Measurements from ENCODE around the gene CELA3B.
"Not testable (repeated sequence)": the region's sequence is repeated elsewhere in the genome, so short reads cannot be mapped to it uniquely, and the experiment has no call there.

CELA3B gene

GRCh38 chr1:22002461-22002860 lies 25.6 kb downstream of the CELA3B start:
- not testable (repeated sequence) for H2AK5ac ChIP-seq (ENCODE audit: low read depth, low read length); H2BK15ac ChIP-seq (ENCODE audit: low read length); H2BK12ac ChIP-seq (ENCODE audit: low read length); H3K4me1 ChIP-seq (ENCODE audit: control insufficient read depth in 2 of 2, insufficient read depth in 1 of 2, low read depth in 1 of 2, low read length in 2 of 2); H3K27ac ChIP-seq (replicated peaks; ENCODE audit: low read length); H3K4me3 ChIP-seq (ENCODE audit: low read length in 2 of 2); H3K36me3 ChIP-seq (replicated peaks in 1 of 2; ENCODE audit: control insufficient read depth in 2 of 2, insufficient read depth in 2 of 2, low read length in 2 of 2); H3K4ac ChIP-seq (ENCODE audit: low read length); H3K23ac ChIP-seq (ENCODE audit: low read depth, low read length, poor library complexity); H2BK120ac ChIP-seq (ENCODE audit: low read depth, low read length); H4K8ac ChIP-seq (ENCODE audit: low read depth, low read length); H2BK5ac ChIP-seq (ENCODE audit: low read length); DNase-seq (ENCODE audit: low spot score); H4K91ac ChIP-seq (ENCODE audit: low read depth, low read length, poor library complexity); H3K14ac ChIP-seq (ENCODE audit: low read length); H3K18ac ChIP-seq (ENCODE audit: low read length); H3K9me3 ChIP-seq (replicated peaks in 1 of 2; ENCODE audit: control insufficient read depth in 2 of 2, insufficient read depth in 1 of 2, low read depth in 1 of 2, low read length in 2 of 2); H3K79me1 ChIP-seq (ENCODE audit: low read depth, low read length); H3K4me2 ChIP-seq (ENCODE audit: insufficient read depth, low read length, poor library complexity, severe bottlenecking); H3K27me3 ChIP-seq (ENCODE audit: control insufficient read depth in 3 of 3, insufficient read depth in 3 of 3, low read depth in 1 of 3, low read length in 3 of 3); H2AFZ ChIP-seq (ENCODE audit: low read length); H3K9ac ChIP-seq (ENCODE audit: low read depth, low read length, poor library complexity)
- WGBS, 2 donors (ENCODE audit: extremely low coverage in 2 of 2, insufficient read length in 2 of 2, insufficient replicate concordance in 1 of 2), result no CpG with 5 or more reads among the region's 5 CpGs

DNA sequence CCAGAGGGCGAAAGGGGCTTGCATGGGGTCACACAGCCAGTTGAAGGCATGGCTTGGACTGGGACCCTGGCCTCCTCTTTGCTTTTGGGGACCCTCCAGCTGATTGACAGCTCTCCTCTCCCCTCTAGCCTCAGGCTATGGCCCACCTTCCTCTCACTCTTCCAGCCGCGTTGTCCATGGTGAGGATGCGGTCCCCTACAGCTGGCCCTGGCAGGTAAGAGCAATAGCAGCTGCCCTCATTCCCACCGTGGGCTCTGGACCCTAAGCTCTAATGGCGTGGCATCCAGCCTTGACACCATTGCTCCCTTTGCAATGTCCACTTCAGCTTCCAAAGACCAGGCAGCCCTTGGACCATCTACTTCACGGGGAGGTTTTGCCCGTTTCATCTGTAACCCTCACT lies 26.1 kb downstream of the CELA3B start:
- no CpG with 5 or more reads among the region's 8 CpGs for WGBS, 2 donors (ENCODE audit: extremely low coverage in 2 of 2, insufficient read length in 2 of 2, insufficient replicate concordance in 1 of 2)

GRCh38 chr1:22003959-22004358 lies 27.1 kb downstream of the CELA3B start:
- not testable (repeated sequence) for H2BK12ac ChIP-seq (ENCODE audit: low read length); H3K4ac ChIP-seq (ENCODE audit: low read length); DNase-seq (ENCODE audit: low spot score); H3K27me3 ChIP-seq (ENCODE audit: control insufficient read depth in 3 of 3, insufficient read depth in 3 of 3, low read depth in 1 of 3, low read length in 3 of 3); H2AFZ ChIP-seq (ENCODE audit: low read length); H3K9me3 ChIP-seq (replicated peaks in 1 of 2; ENCODE audit: control insufficient read depth in 2 of 2, insufficient read depth in 1 of 2, low read depth in 1 of 2, low read length in 2 of 2); H3K79me1 ChIP-seq (ENCODE audit: low read depth, low read length); H2BK15ac ChIP-seq (ENCODE audit: low read length); H3K14ac ChIP-seq (ENCODE audit: low read length); H3K23ac ChIP-seq (ENCODE audit: low read depth, low read length, poor library complexity); H3K4me1 ChIP-seq (ENCODE audit: control insufficient read depth in 2 of 2, insufficient read depth in 1 of 2, low read depth in 1 of 2, low read length in 2 of 2); H4K91ac ChIP-seq (ENCODE audit: low read depth, low read length, poor library complexity); H3K4me2 ChIP-seq (ENCODE audit: insufficient read depth, low read length, poor library complexity, severe bottlenecking); H3K27ac ChIP-seq (replicated peaks; ENCODE audit: low read length); H3K18ac ChIP-seq (ENCODE audit: low read length); H2AK5ac ChIP-seq (ENCODE audit: low read depth, low read length); H2BK5ac ChIP-seq (ENCODE audit: low read length); H2BK120ac ChIP-seq (ENCODE audit: low read depth, low read length); H3K36me3 ChIP-seq (replicated peaks in 1 of 2; ENCODE audit: control insufficient read depth in 2 of 2, insufficient read depth in 2 of 2, low read length in 2 of 2); H3K9ac ChIP-seq (ENCODE audit: low read depth, low read length, poor library complexity); H4K8ac ChIP-seq (ENCODE audit: low read depth, low read length); H3K4me3 ChIP-seq (ENCODE audit: low read length in 2 of 2)
- no CpG with 5 or more reads among the region's 3 CpGs for WGBS, 2 donors (ENCODE audit: extremely low coverage in 2 of 2, insufficient read length in 2 of 2, insufficient replicate concordance in 1 of 2)

More for the DNA sequence above, 26.1 kb downstream of the CELA3B start:
- not testable (repeated sequence) for H4K91ac ChIP-seq (ENCODE audit: low read depth, low read length, poor library complexity); H3K9ac ChIP-seq (ENCODE audit: low read depth, low read length, poor library complexity); H2BK12ac ChIP-seq (ENCODE audit: low read length); H2BK5ac ChIP-seq (ENCODE audit: low read length); H2BK120ac ChIP-seq (ENCODE audit: low read depth, low read length); H3K4me2 ChIP-seq (ENCODE audit: insufficient read depth, low read length, poor library complexity, severe bottlenecking); H3K27me3 ChIP-seq (ENCODE audit: control insufficient read depth in 3 of 3, insufficient read depth in 3 of 3, low read depth in 1 of 3, low read length in 3 of 3); H3K9me3 ChIP-seq (replicated peaks in 1 of 2; ENCODE audit: control insufficient read depth in 2 of 2, insufficient read depth in 1 of 2, low read depth in 1 of 2, low read length in 2 of 2); H2BK15ac ChIP-seq (ENCODE audit: low read length); H3K18ac ChIP-seq (ENCODE audit: low read length); H3K36me3 ChIP-seq (replicated peaks in 1 of 2; ENCODE audit: control insufficient read depth in 2 of 2, insufficient read depth in 2 of 2, low read length in 2 of 2); H3K27ac ChIP-seq (replicated peaks; ENCODE audit: low read length); H2AFZ ChIP-seq (ENCODE audit: low read length); DNase-seq (ENCODE audit: low spot score); H3K23ac ChIP-seq (ENCODE audit: low read depth, low read length, poor library complexity); H3K4ac ChIP-seq (ENCODE audit: low read length); H4K8ac ChIP-seq (ENCODE audit: low read depth, low read length); H3K4me1 ChIP-seq (ENCODE audit: control insufficient read depth in 2 of 2, insufficient read depth in 1 of 2, low read depth in 1 of 2, low read length in 2 of 2); H3K79me1 ChIP-seq (ENCODE audit: low read depth, low read length); H3K14ac ChIP-seq (ENCODE audit: low read length); H3K4me3 ChIP-seq (ENCODE audit: low read length in 2 of 2); H2AK5ac ChIP-seq (ENCODE audit: low read depth, low read length)

DNA sequence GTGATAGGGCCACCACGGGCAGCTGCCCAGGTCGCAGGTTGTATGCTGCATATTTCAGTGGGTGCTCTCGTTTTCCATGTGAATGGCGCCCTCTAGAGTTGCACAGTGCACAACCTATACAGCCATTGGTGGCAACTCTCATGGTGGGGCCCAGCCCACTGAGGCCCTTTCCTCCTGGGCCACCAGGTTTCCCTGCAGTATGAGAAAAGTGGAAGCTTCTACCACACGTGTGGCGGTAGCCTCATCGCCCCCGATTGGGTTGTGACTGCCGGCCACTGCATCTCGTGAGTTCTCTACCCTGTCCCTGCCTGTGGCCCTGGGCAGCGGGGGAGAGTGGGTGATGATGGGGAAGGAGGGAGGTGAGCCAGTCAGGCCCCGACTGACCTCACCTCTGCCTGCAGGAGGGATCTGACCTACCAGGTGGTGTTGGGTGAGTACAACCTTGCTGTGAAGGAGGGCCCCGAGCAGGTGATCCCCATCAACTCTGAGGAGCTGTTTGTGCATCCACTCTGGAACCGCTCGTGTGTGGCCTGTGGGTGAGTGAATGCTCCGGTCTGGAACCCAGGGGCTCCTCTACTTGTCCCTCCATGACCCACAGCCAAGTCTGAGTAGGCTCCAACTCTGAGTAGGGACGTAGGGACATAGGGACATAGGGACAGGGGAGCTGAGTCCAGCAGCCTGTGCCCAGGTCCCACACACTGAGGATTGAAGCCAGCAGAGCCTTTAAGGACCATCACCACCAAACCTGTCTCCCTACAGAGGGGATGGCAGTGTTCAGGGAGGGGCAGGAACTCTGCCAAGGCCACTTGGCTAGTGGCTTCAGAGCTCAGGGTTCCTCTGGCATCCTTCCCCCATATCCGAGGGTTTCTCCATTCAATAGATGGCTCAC lies 28.7 kb downstream of the CELA3B start:
- not testable (repeated sequence) for H2BK5ac ChIP-seq (ENCODE audit: low read length); H3K4me2 ChIP-seq (ENCODE audit: insufficient read depth, low read length, poor library complexity, severe bottlenecking); H2BK15ac ChIP-seq (ENCODE audit: low read length); H3K27ac ChIP-seq (replicated peaks; ENCODE audit: low read length); H4K8ac ChIP-seq (ENCODE audit: low read depth, low read length); H3K14ac ChIP-seq (ENCODE audit: low read length); H3K9ac ChIP-seq (ENCODE audit: low read depth, low read length, poor library complexity); H3K4ac ChIP-seq (ENCODE audit: low read length); H2BK120ac ChIP-seq (ENCODE audit: low read depth, low read length); H3K27me3 ChIP-seq (ENCODE audit: control insufficient read depth in 3 of 3, insufficient read depth in 3 of 3, low read depth in 1 of 3, low read length in 3 of 3); H3K36me3 ChIP-seq (replicated peaks in 1 of 2; ENCODE audit: control insufficient read depth in 2 of 2, insufficient read depth in 2 of 2, low read length in 2 of 2); H3K79me1 ChIP-seq (ENCODE audit: low read depth, low read length); H2AFZ ChIP-seq (ENCODE audit: low read length); H2BK12ac ChIP-seq (ENCODE audit: low read length); H3K4me3 ChIP-seq (ENCODE audit: low read length in 2 of 2); H3K9me3 ChIP-seq (replicated peaks in 1 of 2; ENCODE audit: control insufficient read depth in 2 of 2, insufficient read depth in 1 of 2, low read depth in 1 of 2, low read length in 2 of 2); DNase-seq (ENCODE audit: low spot score); H4K91ac ChIP-seq (ENCODE audit: low read depth, low read length, poor library complexity); H2AK5ac ChIP-seq (ENCODE audit: low read depth, low read length); H3K18ac ChIP-seq (ENCODE audit: low read length); H3K23ac ChIP-seq (ENCODE audit: low read depth, low read length, poor library complexity); H3K4me1 ChIP-seq (ENCODE audit: control insufficient read depth in 2 of 2, insufficient read depth in 1 of 2, low read depth in 1 of 2, low read length in 2 of 2)
- no CpG with 5 or more reads among the region's 18 CpGs for WGBS, 2 donors (ENCODE audit: extremely low coverage in 2 of 2, insufficient read length in 2 of 2, insufficient replicate concordance in 1 of 2)

Data from neuronal stem cell (in vitro differentiated cells).